ENCODE data around the gene HID1. TPM values are rescaled to one million over a fixed set of nuclear protein-coding genes. Genes with fewer than 3 reads are reported as not detected.

Gene HID1
- total and polyA plus RNA-seq, 9 of the 15 experiments (the other 6 are each of a cell fraction or from before 2014, with no cell fraction given) = 0.14 to 2.1 (median 0.54) TPM; not detected in 2

DNA sequence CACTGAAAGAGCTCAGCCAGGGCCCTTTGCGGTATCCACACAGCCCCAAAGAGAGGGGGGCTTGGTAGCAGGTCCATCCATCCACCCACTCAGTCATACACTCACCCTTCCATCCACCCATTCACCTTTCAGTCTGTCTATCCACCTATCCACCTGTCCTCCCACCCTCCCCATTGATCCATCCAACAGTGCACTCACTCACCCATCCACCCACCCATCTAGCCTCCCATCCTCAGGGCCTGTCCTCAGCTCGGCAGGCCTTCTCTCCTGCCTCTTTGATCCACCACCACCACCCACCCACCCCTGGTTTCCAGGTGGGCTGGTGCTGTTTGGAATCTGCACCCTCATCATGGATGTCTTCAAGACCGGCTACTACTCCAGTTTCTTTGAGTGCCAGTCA lies 47.3 kb downstream of the HID1 start:
- peaks cover 9 to 30% of the 10 kb centered on the region in 2 experiments; a peak in 4 of 5 replicates for H3K27me3 ChIP-seq (ENCODE audit: control insufficient read depth in 2 of 2, insufficient read depth in 2 of 2, low read length in 2 of 2)
- BruUV-seq (replicated peaks) = no TSS peak
- no peak for ATAC-seq
- no peak overlapping the region for H3K27ac ChIP-seq (ENCODE audit: extremely low read depth, low read depth, low read length)
- H2AFZ ChIP-seq (ENCODE audit: low read depth, low read length) = no peak overlapping the region
- no peak for DNase-seq (ENCODE audit: extremely low read depth in 1 of 4, low spot score in 3 of 4)
- FAIRE-seq = no peak
- no peak overlapping the region for H3K4me2 ChIP-seq (ENCODE audit: insufficient read depth, low read length)
- intact Hi-C loops (cut with micrococcal nuclease) (loop anchor here (10.0 kb wide), 1 partner anchor 80 kb away; no protein-coding TSS in a partner anchor), in situ Hi-C loops (cut with MboI) (no loop called here)
- CTCF ChIA-PET (ENCODE audit: low intra/inter-chr PET ratio) = interaction anchor here (5.8 kb wide), 1 partner anchor 34 kb away, joined by 86 read pairs; no protein-coding TSS in a partner anchor
- peaks cover 18 to 46% of the 10 kb centered on the region in 2 experiments for H3K4me1 ChIP-seq (replicated peaks in 1 of 2; ENCODE audit: control insufficient read depth in 2 of 2, insufficient read depth in 2 of 2, low read length in 2 of 2)
- no peaks in the 10 kb centered on the region for H3K9me1 ChIP-seq (ENCODE audit: control insufficient read depth, insufficient read depth, low read length)
- no peaks in the 10 kb centered on the region for H3K36me3 ChIP-seq (ENCODE audit: control insufficient read depth, insufficient read depth, low read length)
- no peaks in the 10 kb centered on the region for H3K9me3 ChIP-seq (replicated peaks; ENCODE audit: control insufficient read depth, insufficient read depth, low read depth, low read length)
- 0% methylated on average over 2 of the region's 3 CpGs for WGBS (ENCODE audit: insufficient coverage, low coverage, missing lambda C conversion rate)
- TF ChIP-seq CBX1 (IDR thresholded peaks at IDR 0.05; ENCODE audit: low read depth) (no peak), ZNF253 (CRISPR knock-in tag; conservative IDR thresholded peaks at IDR 0.05) (no peak), GMEB1 (CRISPR knock-in tag; IDR thresholded peaks at IDR 0.05) (no peak), RBBP5 (IDR thresholded peaks at IDR 0.05; ENCODE audit: borderline replicate concordance, insufficient read depth, low read length, poor library complexity, severe bottlenecking) (no peak), MTF1 (CRISPR knock-in tag; IDR thresholded peaks at IDR 0.05; ENCODE audit: borderline replicate concordance) (no peak), HLTF (IDR thresholded peaks at IDR 0.05) (no peak), ZNF133 (CRISPR knock-in tag; IDR thresholded peaks at IDR 0.05) (no peak), HMGN3 (IDR thresholded peaks at IDR 0.05; ENCODE audit: borderline replicate concordance, extremely low read depth, insufficient read length, low read depth, low read length) (no peak)
- POLR2A ChIA-PET = interaction anchor here (0.6 to 1.9 kb wide), 5 partner anchors 19 to 63 kb away, joined by 3 to 7 read pairs (median 4); no protein-coding TSS in a partner anchor
- H3K4me3 ChIP-seq = no peak overlapping the region
- H3K9ac ChIP-seq (ENCODE audit: insufficient read depth in 1 of 2, low read depth in 2 of 2, low read length in 2 of 2) = no peak overlapping the region
- H4K20me1 ChIP-seq (replicated peaks; ENCODE audit: control insufficient read depth, insufficient read depth, low read length) = no peaks in the 10 kb centered on the region
- no peaks in the 10 kb centered on the region for H3K79me2 ChIP-seq (ENCODE audit: control insufficient read depth, insufficient read depth, low read length)
